ENCODE data around the gene NPAS3. TPM values are rescaled to one million over a fixed set of nuclear protein-coding genes. Genes with fewer than 3 reads are reported as not detected.

Gene NPAS3
- total RNA-seq, 1 donor from 2014 or later: 2.5 TPM

DNA sequence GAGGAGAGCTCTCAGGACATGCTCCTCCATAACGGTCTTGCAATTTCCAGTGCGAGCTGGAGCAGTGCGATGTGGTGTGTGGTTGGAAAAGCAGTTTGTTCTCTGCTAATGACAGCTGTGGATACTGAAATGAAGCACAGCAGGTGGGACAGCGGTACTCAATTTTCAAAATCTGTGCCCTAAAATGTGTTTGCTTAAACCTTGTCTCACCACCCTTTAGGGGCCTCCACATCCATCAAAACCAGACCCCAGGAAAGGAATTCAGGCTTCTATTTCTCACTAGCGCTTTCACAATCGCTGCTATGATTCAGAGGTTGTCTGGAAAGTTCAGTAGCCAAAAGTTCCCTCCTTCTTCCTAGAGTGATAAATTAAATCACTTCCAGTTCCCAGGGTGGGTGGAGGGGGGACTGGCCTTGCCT, 571.4 kb downstream of the NPAS3 start:
- no peak for DNase-seq
- TF ChIP-seq, protein P1, sequence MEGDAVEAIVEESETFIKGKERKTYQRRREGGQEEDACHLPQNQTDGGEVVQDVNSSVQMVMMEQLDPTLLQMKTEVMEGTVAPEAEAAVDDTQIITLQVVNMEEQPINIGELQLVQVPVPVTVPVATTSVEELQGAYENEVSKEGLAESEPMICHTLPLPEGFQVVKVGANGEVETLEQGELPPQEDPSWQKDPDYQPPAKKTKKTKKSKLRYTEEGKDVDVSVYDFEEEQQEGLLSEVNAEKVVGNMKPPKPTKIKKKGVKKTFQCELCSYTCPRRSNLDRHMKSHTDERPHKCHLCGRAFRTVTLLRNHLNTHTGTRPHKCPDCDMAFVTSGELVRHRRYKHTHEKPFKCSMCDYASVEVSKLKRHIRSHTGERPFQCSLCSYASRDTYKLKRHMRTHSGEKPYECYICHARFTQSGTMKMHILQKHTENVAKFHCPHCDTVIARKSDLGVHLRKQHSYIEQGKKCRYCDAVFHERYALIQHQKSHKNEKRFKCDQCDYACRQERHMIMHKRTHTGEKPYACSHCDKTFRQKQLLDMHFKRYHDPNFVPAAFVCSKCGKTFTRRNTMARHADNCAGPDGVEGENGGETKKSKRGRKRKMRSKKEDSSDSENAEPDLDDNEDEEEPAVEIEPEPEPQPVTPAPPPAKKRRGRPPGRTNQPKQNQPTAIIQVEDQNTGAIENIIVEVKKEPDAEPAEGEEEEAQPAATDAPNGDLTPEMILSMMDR (IDR thresholded peaks at IDR 0.05; ENCODE audit: borderline replicate concordance): no peak
- Histone ChIP-seq H3K36me3 (no peaks in the 10 kb centered on the region), H3K9me3 (replicated peaks) (no peaks in the 10 kb centered on the region), H3K27ac (replicated peaks) (no peak overlapping the region), H3K4me3 (no peak overlapping the region), H3K27me3 (ENCODE audit: low read depth) (peaks cover 10% of the 10 kb centered on the region), H3K4me1 (no peaks in the 10 kb centered on the region)
- intact Hi-C loops (cut with micrococcal nuclease): no loop called here

DNA sequence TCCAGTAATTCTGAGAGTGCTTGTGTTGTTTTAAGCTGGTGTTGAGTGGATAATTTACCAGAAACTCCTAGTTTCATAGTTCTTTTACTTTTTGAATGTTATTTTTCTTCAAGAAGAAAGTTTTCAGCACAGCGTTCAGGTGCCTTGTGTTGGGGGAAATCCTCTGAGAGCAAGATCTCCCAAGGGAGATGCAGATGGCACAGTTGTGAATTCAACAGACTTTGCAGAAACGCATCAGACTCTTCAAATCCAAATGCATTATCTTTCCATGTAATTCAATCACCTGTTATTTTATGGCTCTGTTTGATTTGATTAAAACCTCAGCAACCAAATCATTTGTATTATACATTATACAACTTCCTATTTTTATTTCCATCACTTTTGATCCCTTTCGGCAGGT, 572.3 kb downstream of the NPAS3 start:
- Histone ChIP-seq H3K36me3 (no peaks in the 10 kb centered on the region), H3K4me1 (no peaks in the 10 kb centered on the region), H3K27ac (replicated peaks) (no peak overlapping the region), H3K27me3 (ENCODE audit: low read depth) (peaks cover 10% of the 10 kb centered on the region), H3K9me3 (replicated peaks) (no peaks in the 10 kb centered on the region), H3K4me3 (no peak overlapping the region)
- intact Hi-C loops (cut with micrococcal nuclease): no loop called here
- TF ChIP-seq, protein P1 (IDR thresholded peaks at IDR 0.05; ENCODE audit: borderline replicate concordance): no peak
- no peak for DNase-seq

DNA sequence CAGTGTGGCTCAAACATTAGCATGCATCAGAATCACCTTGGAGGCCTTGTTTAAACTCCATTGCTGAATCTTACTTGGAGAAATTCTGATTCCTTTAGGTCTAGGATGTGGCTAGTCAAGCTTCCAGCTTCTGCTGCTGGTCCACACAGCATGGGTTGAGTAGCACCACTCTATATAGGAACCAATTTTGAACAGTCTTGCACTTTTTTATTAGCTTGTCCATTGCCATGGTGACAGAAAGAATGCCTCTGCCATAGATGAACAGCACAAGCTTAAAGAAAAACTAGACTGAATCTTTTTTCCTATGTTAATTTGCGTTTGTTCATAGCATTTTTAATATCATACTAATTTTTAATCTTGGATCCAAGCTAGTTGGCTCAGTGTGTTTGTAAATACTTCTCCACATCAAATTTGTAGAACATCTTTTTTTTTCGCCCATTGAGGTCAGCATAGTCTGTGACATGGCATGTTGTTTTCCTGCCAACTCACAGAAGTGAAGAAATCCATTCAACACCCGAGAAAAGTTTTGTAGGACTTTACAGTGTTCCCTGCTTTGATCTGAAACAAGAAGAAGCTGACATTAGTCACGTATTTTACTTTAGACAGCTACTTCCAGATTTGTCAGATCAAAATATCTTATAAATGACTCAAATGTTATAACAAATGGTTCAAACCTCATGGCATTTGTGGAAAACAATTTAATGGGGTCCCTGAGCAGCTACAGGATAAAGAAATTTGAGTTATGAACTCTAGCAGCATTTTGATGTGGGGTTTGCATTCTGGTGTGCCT, 573.4 kb downstream of the NPAS3 start:
- H3K27me3 ChIP-seq (ENCODE audit: low read depth): peaks cover 14% of the 10 kb centered on the region
- H3K36me3 ChIP-seq: no peaks in the 10 kb centered on the region
- no peak for DNase-seq
- TF ChIP-seq, protein P1 (IDR thresholded peaks at IDR 0.05; ENCODE audit: borderline replicate concordance): no peak
- no peak overlapping the region for H3K27ac ChIP-seq (replicated peaks)
- H3K4me3 ChIP-seq: no peak overlapping the region
- no peaks in the 10 kb centered on the region for H3K4me1 ChIP-seq
- no peaks in the 10 kb centered on the region for H3K9me3 ChIP-seq (replicated peaks)
- intact Hi-C loops (cut with micrococcal nuclease): no loop called here

DNA sequence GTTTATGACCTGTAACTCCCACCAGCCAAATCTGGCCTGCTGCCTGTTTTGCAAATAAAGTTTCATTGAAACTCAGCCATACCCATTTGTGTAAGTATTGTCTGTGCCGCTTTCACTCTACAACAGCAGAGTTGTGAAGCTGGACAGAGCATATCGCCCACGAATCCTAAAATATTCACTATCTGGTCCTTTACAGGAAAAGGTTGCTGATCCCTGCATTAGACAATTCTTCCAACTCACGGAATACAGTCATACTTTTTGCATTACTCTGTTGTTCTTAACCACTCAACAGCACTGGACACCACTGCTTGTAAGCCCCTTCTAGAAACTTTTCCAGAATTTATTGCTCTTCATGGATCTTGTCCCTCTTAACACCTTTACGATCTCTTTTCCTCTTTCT, 576.8 kb downstream of the NPAS3 start:
- intact Hi-C loops (cut with micrococcal nuclease): no loop called here
- peaks cover 19% of the 10 kb centered on the region for H3K27me3 ChIP-seq (ENCODE audit: low read depth)
- no peaks in the 10 kb centered on the region for H3K4me1 ChIP-seq
- TF ChIP-seq, protein P1 (IDR thresholded peaks at IDR 0.05; ENCODE audit: borderline replicate concordance): no peak
- no peaks in the 10 kb centered on the region for H3K9me3 ChIP-seq (replicated peaks)
- no peak for DNase-seq
- H3K4me3 ChIP-seq: no peak overlapping the region
- no peaks in the 10 kb centered on the region for H3K36me3 ChIP-seq
- no peak overlapping the region for H3K27ac ChIP-seq (replicated peaks)

DNA sequence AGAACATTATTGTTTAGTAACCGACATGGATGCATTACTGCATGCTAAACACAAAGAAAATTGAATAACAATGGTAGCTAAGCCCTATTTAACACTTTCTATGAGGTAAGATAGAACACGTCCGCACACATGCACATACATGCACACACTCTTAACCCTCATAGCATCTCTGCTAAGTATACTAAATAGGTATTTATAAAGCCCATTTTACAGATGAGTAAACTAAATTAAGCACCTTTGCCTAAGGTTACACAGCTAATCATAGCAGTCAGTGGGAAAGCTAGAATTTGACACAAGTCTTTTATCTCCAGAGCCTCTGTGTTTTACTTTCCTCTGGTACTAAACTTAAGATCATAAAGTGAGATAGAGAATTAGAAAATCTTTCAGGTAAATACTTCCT, 577.2 kb downstream of the NPAS3 start:
- Histone ChIP-seq H3K36me3 (no peaks in the 10 kb centered on the region), H3K9me3 (replicated peaks) (no peaks in the 10 kb centered on the region), H3K4me1 (no peaks in the 10 kb centered on the region), H3K27ac (replicated peaks) (no peak overlapping the region), H3K4me3 (no peak overlapping the region), H3K27me3 (ENCODE audit: low read depth) (peaks cover 19% of the 10 kb centered on the region)
- TF ChIP-seq, protein P1 (IDR thresholded peaks at IDR 0.05; ENCODE audit: borderline replicate concordance): no peak
- no peak for DNase-seq
- intact Hi-C loops (cut with micrococcal nuclease): no loop called here
